ENCODE measurements around the gene SEBOX. TPM values are rescaled to one million over a fixed set of nuclear protein-coding genes. Genes with fewer than 3 reads are reported as not detected.

The SEBOX gene
- total and polyA plus RNA-seq, 7 donors, result not detected

DNA sequence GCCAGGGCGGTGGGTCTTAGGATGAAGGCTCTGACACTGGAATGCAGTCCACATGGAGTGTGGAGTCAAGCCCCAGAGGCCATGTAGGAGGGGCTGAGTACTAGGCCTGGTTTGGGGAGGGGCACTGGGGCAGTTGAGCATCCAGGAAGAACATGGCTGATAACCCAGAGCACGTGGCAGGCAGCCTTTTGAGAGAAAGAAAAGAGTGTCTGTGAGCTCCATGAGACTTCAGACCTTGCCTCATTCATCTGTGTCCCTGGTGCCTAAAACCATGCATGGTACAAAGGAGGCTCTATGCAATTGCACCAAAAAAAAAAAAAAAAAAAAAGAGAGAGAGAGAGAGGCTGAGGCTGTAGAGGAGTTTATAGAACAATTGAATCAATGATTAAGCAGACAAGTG lies 26.4 kb upstream of the SEBOX start:
- intact Hi-C loops (cut with DNase I), result no loop called here
- TF ChIP-seq EP300 (IDR thresholded peaks at IDR 0.05), result no peak
- TF ChIP-seq, protein P1, sequence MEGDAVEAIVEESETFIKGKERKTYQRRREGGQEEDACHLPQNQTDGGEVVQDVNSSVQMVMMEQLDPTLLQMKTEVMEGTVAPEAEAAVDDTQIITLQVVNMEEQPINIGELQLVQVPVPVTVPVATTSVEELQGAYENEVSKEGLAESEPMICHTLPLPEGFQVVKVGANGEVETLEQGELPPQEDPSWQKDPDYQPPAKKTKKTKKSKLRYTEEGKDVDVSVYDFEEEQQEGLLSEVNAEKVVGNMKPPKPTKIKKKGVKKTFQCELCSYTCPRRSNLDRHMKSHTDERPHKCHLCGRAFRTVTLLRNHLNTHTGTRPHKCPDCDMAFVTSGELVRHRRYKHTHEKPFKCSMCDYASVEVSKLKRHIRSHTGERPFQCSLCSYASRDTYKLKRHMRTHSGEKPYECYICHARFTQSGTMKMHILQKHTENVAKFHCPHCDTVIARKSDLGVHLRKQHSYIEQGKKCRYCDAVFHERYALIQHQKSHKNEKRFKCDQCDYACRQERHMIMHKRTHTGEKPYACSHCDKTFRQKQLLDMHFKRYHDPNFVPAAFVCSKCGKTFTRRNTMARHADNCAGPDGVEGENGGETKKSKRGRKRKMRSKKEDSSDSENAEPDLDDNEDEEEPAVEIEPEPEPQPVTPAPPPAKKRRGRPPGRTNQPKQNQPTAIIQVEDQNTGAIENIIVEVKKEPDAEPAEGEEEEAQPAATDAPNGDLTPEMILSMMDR (IDR thresholded peaks at IDR 0.05), result no peak
- no peaks in the 10 kb centered on the region for H3K4me1 ChIP-seq
- no peak for DNase-seq
- no peaks in the 10 kb centered on the region for H3K9me3 ChIP-seq
- H3K27me3 ChIP-seq, result no peaks in the 10 kb centered on the region
- H3K36me3 ChIP-seq, result peaks cover 13 to 79% (median 44%) of the 10 kb centered on the region in 4 donors
- WGBS, 2 donors, result 63 to 94% methylated on average over 2 of the region's 2 CpGs
- H3K27ac ChIP-seq, result no peak overlapping the region
- H3K4me3 ChIP-seq, result no peak overlapping the region

DNA sequence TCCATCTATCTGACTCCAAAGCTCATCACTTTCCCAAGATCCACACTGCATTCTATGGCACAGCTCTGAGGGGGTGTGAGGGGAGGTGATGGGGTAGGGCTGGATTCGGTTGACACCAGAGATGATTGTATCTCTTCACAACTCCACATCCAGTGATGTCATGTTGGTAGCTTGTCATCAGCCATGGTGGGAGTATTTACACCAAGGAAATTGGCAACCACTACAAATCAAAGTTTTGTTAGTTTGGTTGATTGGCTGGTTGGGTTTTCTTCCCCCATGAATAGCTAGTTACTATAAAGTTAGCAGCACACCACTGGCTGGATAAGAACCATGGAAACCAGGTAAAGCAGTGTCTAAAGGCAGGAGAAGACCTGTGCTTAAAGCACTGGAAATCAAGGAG lies 26.0 kb upstream of the SEBOX start:
- H3K27me3 ChIP-seq, result no peaks in the 10 kb centered on the region
- H3K36me3 ChIP-seq, result peaks cover 13 to 79% (median 40%) of the 10 kb centered on the region in 4 donors
- DNase-seq, result no peak
- H3K4me3 ChIP-seq, result no peak overlapping the region
- no peak overlapping the region for H3K27ac ChIP-seq
- no peaks in the 10 kb centered on the region for H3K9me3 ChIP-seq
- H3K4me1 ChIP-seq, result no peaks in the 10 kb centered on the region
- WGBS, 2 donors, result 92 to 93% methylated on average over 1 of the region's 1 CpG
- intact Hi-C loops (cut with DNase I), result no loop called here
- TF ChIP-seq POLR2AphosphoS5 (IDR thresholded peaks at IDR 0.05) (no peak), EP300 (IDR thresholded peaks at IDR 0.05) (no peak), POLR2A (IDR thresholded peaks at IDR 0.05) (no peak)
- TF ChIP-seq, protein P1 (IDR thresholded peaks at IDR 0.05), result no peak

DNA sequence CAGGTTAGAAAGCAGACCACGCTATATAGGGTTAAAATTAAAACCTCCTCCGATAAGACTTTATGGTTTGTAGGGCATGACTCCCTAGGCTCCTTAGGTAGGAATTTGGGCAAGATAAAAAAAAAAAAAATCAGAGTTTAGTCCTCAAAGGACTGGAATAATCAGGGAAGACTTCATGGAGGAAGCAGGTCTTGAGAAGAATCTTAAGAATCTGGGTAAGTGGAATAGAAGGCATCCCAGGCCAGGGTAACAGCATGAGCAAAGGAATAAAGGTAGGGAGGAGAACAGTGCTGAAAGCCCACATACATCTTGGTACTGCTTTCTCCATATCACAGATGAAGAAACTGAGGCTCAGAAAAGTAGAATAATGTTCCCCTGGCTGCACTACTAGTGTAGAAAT lies 25.6 kb upstream of the SEBOX start:
- H3K36me3 ChIP-seq, result peaks cover 13 to 77% (median 36%) of the 10 kb centered on the region in 4 donors
- H3K4me1 ChIP-seq, result no peaks in the 10 kb centered on the region
- no peaks in the 10 kb centered on the region for H3K9me3 ChIP-seq
- H3K4me3 ChIP-seq, result no peak overlapping the region
- TF ChIP-seq POLR2AphosphoS5 (IDR thresholded peaks at IDR 0.05) (no peak), EP300 (IDR thresholded peaks at IDR 0.05) (no peak), POLR2A (IDR thresholded peaks at IDR 0.05) (no peak)
- TF ChIP-seq, protein P1 (IDR thresholded peaks at IDR 0.05), result no peak
- no peak for DNase-seq
- no peak overlapping the region for H3K27ac ChIP-seq
- 92 to 99% methylated on average over 2 of the region's 2 CpGs for whole genome bisulfite sequencing, 2 donors
- intact Hi-C loops (cut with DNase I), result no loop called here
- no peaks in the 10 kb centered on the region for H3K27me3 ChIP-seq

DNA sequence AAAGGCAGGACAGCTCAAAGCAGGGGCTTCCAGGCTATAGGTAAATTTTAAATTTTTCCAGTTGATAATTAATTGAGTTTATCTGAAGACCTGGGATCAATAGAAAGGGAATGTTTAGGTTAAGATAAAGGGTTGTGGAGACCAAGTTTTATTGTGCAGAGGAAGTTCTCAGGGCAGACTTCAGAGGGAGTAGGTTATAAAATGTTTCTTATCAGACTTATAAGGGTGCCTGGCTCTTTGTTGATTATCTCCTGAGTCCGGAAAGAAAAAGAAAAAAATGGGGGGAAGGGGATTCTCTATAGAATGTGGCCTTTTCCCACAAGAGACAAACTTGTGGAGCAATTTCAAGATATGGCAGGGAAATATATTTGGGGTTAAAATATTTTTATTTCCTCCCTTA lies 25.1 kb upstream of the SEBOX start:
- TF ChIP-seq POLR2AphosphoS5 (IDR thresholded peaks at IDR 0.05), result no peak
- TF ChIP-seq, protein P1 (IDR thresholded peaks at IDR 0.05), result no peak
- TF ChIP-seq POLR2A (IDR thresholded peaks at IDR 0.05), result no peak
- no peak for DNase-seq
- Histone ChIP-seq H3K4me3 (no peak overlapping the region), H3K4me1 (no peaks in the 10 kb centered on the region), H3K27ac (no peak overlapping the region), H3K9me3 (no peaks in the 10 kb centered on the region), H3K36me3 (peaks cover 13 to 77% (median 34%) of the 10 kb centered on the region in 4 donors), H3K27me3 (no peaks in the 10 kb centered on the region)
- 76 to 83% methylated on average over 1 of the region's 1 CpG for WGBS, 2 donors
- intact Hi-C loops (cut with DNase I), result no loop called here

DNA sequence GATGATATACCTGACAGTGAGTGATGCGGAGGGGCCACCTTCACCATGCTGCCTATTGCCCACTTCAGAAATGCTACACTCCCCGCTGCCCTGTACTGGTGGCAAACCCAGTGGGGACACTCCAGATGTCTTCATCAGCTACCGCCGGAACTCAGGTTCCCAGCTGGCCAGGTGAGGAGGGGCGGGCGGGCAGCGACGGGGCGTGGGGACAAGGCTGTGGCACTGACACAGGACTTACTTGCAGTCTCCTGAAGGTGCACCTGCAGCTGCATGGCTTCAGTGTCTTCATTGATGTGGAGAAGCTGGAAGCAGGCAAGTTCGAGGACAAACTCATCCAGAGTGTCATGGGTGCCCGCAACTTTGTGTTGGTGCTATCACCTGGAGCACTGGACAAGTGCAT lies 23.1 kb upstream of the SEBOX start:
- TF ChIP-seq POLR2AphosphoS5 (IDR thresholded peaks at IDR 0.05) (no peak), POLR2A (IDR thresholded peaks at IDR 0.05) (no peak), EP300 (IDR thresholded peaks at IDR 0.05) (no peak)
- TF ChIP-seq, protein P1 (IDR thresholded peaks at IDR 0.05), result no peak
- H3K4me1 ChIP-seq, result no peaks in the 10 kb centered on the region
- no peaks in the 10 kb centered on the region for H3K27me3 ChIP-seq
- peaks cover 13 to 74% (median 31%) of the 10 kb centered on the region in 4 donors for H3K36me3 ChIP-seq
- DNase-seq, result no peak
- no peak overlapping the region for H3K27ac ChIP-seq
- 95 to 97% methylated on average over 11 of the region's 11 CpGs for WGBS, 2 donors
- H3K9me3 ChIP-seq, result no peaks in the 10 kb centered on the region
- no peak overlapping the region for H3K4me3 ChIP-seq
- intact Hi-C loops (cut with DNase I), result no loop called here
